Peyer's patch (tissue), 4 donors: Measurements from ENCODE around the gene SAMD5.

Experiments
- POLR2A ChIP-seq, 2 donors: fragments of 450-650 bp; IDR thresholded peaks; one replicate each; pipeline ENCODE4 v1.5.1; 2017; ENCODE audit warnings: antibody characterized with exemption in 2 of 2, mild to moderate bottlenecking in 2 of 2, moderate library complexity in 2 of 2
- TF ChIP-seq, protein P1 (sequence below), 6 experiments: fragments of 450-650 bp in 4 of 6; fragments of 200-600 bp in 2 of 6; sonication (generic) in 1 of 6; IDR thresholded peaks; one replicate each; pipeline ENCODE4 v1.5.1; 2017 to 2019; ENCODE audit warnings: antibody characterized with exemption in 6 of 6, mild to moderate bottlenecking in 3 of 6, moderate library complexity in 1 of 6

DNA sequence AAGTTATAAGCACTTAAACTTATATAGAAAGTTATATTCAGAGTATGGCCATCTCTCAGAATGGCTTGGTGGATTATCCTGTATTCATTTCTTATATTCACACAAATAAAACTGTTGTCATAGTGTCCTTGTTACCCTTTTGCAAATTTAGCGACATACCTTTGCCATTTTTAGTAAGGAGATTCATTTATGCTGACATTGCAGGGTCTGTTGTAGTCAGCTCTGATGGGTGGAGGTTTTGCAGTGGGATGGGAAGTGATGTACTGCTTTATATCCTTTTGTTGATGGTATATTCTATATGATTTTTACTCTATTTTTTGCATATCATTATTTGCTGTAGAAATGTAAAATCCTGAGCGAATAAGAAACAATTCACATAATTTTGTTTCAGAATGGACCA is 35.9 kb downstream of the SAMD5 start:
- TF ChIP-seq POLR2A (IDR thresholded peaks at IDR 0.05), result no peak
- TF ChIP-seq, protein P1, sequence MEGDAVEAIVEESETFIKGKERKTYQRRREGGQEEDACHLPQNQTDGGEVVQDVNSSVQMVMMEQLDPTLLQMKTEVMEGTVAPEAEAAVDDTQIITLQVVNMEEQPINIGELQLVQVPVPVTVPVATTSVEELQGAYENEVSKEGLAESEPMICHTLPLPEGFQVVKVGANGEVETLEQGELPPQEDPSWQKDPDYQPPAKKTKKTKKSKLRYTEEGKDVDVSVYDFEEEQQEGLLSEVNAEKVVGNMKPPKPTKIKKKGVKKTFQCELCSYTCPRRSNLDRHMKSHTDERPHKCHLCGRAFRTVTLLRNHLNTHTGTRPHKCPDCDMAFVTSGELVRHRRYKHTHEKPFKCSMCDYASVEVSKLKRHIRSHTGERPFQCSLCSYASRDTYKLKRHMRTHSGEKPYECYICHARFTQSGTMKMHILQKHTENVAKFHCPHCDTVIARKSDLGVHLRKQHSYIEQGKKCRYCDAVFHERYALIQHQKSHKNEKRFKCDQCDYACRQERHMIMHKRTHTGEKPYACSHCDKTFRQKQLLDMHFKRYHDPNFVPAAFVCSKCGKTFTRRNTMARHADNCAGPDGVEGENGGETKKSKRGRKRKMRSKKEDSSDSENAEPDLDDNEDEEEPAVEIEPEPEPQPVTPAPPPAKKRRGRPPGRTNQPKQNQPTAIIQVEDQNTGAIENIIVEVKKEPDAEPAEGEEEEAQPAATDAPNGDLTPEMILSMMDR (IDR thresholded peaks at IDR 0.05), result no peak
